Ovary (tissue), 9 donors: ENCODE results near the gene S100A6. TPM values are rescaled to one million over a fixed set of nuclear protein-coding genes. Genes with fewer than 3 reads are reported as not detected.

Experiments
- DNase-seq, 5 donors: peaks; one replicate each; pipeline ENCODE4 v3.0.0-alpha.2; 2019 to 2020
- H3K27ac ChIP-seq, 2 donors: fragments of 200-600 bp; one replicate each; pipeline versions ENCODE4 v1.5.1 to v1.8.0; 2019 to 2022
- H3K27me3 ChIP-seq: fragments of 200-600 bp; one replicate; pipeline ENCODE4 v1.8.0; 2022
- H3K36me3 ChIP-seq: fragments of 200-600 bp; sonication (generic); one replicate; pipeline ENCODE4 v1.5.1; 2019
- H3K4me1 ChIP-seq: one replicate; pipeline ENCODE4 v1.8.1; 2013; ENCODE audit warnings: mild to moderate bottlenecking, moderate library complexity; ENCODE audit not compliant: insufficient read depth
- H3K4me3 ChIP-seq: fragments of 200-600 bp; sonication (generic); one replicate; pipeline ENCODE4 v1.5.1; 2017
- H3K9me3 ChIP-seq, 2 donors: fragments of 200-600 bp in 1 of 2; sonication (generic) in 1 of 2; one replicate each; pipeline versions ENCODE4 v1.5.1 to v1.8.1; 2013 to 2019; ENCODE audit warnings: mild to moderate bottlenecking in 1 of 2, moderate library complexity in 1 of 2
- EP300 ChIP-seq: sonication (generic); formaldehyde crosslinking; IDR thresholded peaks from one replicate; pipeline ENCODE4 v1.6.1; 2017; ENCODE audit warnings: antibody characterized with exemption
- POLR2A ChIP-seq: fragments of 450-650 bp; IDR thresholded peaks from one replicate; pipeline ENCODE4 v1.6.1; 2017; ENCODE audit warnings: antibody characterized with exemption, mild to moderate bottlenecking, moderate library complexity
- WGBS, 3 donors: extraction: QIAGEN DNeasy Blood & Tissue Kit in 1 of 3; methylation state at CpG; one replicate each; pipeline versions ENCODE4 v1.1.5 to v1.1.7; 2013 to 2017; 5-methylcytosine and 5-hydroxymethylcytosine counted together
- intact Hi-C, 4 donors: fragments of 100-400 bp; cut with DNase I; formaldehyde crosslinking; loops; one replicate each; pipeline versions ENCODE4 v1.11.0 to v1.15.1; 2022 to 2023
- polyA plus RNA-seq, 2 donors: library from polyadenylated mRNA; stranded (reverse); fragments of 200-250 nt in 1 of 2; fragments of 350-450 nt in 1 of 2; fragmentation: Illumina TruSeq in 1 of 2; extraction: RNeasy Lipid Tissue Mini Kit (QIAGEN cat#74804) in 1 of 2; gene quantifications; one replicate each; pipeline ENCODE4 v1.2.3, GENCODE V29; 2013 to 2014
- total RNA-seq, 7 donors: library from RNA; depleted of rRNA in 2 of 7; stranded (reverse); fragments of >200 nt in 2 of 7; fragmentation: NEBNext Ultra II Directional in 3 of 7; extraction: Animal tissue kit (Norgen Biotek cat#: 25700) in 3 of 7; gene quantifications; one replicate each; pipeline versions ENCODE4 v1.1.0 to v1.2.4, GENCODE V29; 2016 to 2023
- TF ChIP-seq, protein P1 (sequence below), 3 donors: fragments of 450-650 bp in 2 of 3; fragments of 200-600 bp in 1 of 3; IDR thresholded peaks; one replicate each; pipeline versions ENCODE4 v1.5.1 to v1.8.0; 2016 to 2022; ENCODE audit warnings: antibody characterized with exemption in 3 of 3, mild to moderate bottlenecking in 1 of 3
- donor health status: DM: no; HTN: no; CAD: no; lungs with moderate emphysema.
- donor health status: DM: no; HTN: no; CAD: no.
- donor health status: Bipolar disorder and iron deficiency.
- donor health status: DM: yes; HTN: yes; CAD: no.
- donor health status: DM: no; HTN: no; CAD: no.
- donor health status: DM: yes; HTN: yes; CAD: no.

Gene S100A6
- total and polyA plus RNA-seq, 9 donors, result 170 to 764 (median 460) TPM

DNA sequence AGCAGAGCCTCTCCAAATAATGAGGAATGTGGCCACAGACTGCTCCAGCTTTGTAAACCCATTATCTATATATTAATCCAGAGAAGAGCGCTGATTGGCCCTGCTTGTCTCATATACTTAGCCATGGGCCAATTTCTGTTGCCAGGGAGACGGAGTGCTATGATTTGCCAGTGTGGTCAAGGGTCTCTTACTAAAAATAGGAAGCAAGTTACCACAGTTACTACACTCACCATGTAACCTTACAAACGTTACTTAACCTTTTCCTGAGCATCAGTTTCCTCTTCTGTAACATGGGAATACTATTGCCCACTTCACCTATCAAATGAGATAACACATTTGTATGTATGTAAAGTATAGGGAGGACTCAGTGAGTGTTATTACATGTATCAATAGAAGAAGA, 37.6 kb upstream of the S100A6 start:
- WGBS, 3 donors, result 68 to 83% (median 75%) methylated on average over 3 of the region's 3 CpGs
- intact Hi-C loops, result loop anchor here in 2 of 4 donors (10.0 kb wide), 2 partner anchors 51 to 201 kb away; partner anchors contain the start of genes S100A1 (in 1 of the 2), S100A13 (in 1 of the 2) and SLC27A3 (in 1 of the 2)
- peaks cover 2% of the 10 kb centered on the region for H3K4me1 ChIP-seq
- no peak for TF ChIP-seq EP300
- TF ChIP-seq, protein P1, sequence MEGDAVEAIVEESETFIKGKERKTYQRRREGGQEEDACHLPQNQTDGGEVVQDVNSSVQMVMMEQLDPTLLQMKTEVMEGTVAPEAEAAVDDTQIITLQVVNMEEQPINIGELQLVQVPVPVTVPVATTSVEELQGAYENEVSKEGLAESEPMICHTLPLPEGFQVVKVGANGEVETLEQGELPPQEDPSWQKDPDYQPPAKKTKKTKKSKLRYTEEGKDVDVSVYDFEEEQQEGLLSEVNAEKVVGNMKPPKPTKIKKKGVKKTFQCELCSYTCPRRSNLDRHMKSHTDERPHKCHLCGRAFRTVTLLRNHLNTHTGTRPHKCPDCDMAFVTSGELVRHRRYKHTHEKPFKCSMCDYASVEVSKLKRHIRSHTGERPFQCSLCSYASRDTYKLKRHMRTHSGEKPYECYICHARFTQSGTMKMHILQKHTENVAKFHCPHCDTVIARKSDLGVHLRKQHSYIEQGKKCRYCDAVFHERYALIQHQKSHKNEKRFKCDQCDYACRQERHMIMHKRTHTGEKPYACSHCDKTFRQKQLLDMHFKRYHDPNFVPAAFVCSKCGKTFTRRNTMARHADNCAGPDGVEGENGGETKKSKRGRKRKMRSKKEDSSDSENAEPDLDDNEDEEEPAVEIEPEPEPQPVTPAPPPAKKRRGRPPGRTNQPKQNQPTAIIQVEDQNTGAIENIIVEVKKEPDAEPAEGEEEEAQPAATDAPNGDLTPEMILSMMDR (IDR thresholded peaks at IDR 0.05), result no peak
- TF ChIP-seq POLR2A, result no peak
- DNase-seq, result no peak
- no peaks in the 10 kb centered on the region for H3K9me3 ChIP-seq
- no peaks in the 10 kb centered on the region for H3K36me3 ChIP-seq
- H3K27me3 ChIP-seq, result no peaks in the 10 kb centered on the region
- H3K4me3 ChIP-seq, result no peak overlapping the region
- H3K27ac ChIP-seq, result no peak overlapping the region

DNA sequence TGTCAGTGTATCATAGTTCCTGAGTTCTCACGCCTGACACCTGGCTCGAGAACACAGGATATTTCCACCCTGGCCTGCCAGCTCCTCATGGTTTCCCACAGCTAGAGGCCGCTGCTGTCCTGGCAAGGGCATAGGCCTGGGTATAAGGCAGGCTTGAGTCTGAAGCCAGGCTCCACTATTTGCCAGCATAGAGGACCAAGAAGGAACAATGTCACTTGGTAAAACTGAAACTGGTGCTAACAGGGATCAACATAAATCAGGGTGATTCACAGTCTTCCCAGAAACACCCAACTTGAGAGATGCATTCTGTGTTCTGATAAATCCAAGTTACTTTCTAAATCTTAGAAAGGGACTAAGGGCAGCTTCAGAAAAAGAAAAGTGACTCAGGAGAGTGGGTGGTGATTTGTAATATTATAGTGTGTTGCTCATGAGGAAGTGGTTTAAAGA, 36.8 kb upstream of the S100A6 start:
- Histone ChIP-seq H3K27me3 (no peaks in the 10 kb centered on the region), H3K9me3 (no peaks in the 10 kb centered on the region), H3K27ac (no peak overlapping the region), H3K36me3 (no peaks in the 10 kb centered on the region), H3K4me3 (no peak overlapping the region), H3K4me1 (peaks cover 1% of the 10 kb centered on the region)
- intact Hi-C loops, result loop anchor here in 2 of 4 donors (10.0 kb wide), 2 partner anchors 52 to 202 kb away; partner anchors contain the start of genes S100A1 (in 1 of the 2), S100A13 (in 1 of the 2) and SLC27A3 (in 1 of the 2)
- 4 to 6% (median 6%) methylated on average over 3 of the region's 3 CpGs for WGBS, 3 donors
- DNase-seq, result peak; percentile 79 to 87 (median 84)
- TF ChIP-seq POLR2A, result no peak
- TF ChIP-seq, protein P1 (IDR thresholded peaks at IDR 0.05), result peak; percentile 74 to 80 (median 76)

DNA sequence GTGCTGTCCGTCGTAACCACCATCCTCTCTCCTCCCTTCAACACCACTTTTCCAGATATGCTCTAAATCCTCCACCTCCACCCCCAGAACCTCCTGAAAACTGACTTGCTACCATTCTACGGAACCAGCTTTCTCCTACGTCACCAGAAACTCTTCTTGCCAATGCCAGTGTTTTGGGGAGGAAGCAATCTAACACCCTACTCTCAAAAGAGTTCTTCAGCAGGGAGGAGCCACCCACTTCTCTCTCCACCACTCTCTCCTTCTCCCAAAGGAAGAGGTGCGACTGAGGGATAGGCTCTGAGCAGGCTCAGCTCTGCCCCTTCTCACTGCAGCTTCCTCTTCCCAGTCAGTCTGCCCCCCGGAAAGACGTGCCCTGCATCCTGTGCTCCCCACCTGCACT, 35.9 kb upstream of the S100A6 start:
- H3K4me1 ChIP-seq, result peaks cover 4% of the 10 kb centered on the region
- TF ChIP-seq EP300 (no peak), POLR2A (no peak)
- TF ChIP-seq, protein P1 (IDR thresholded peaks at IDR 0.05), result no peak
- DNase-seq, result no peak
- no peaks in the 10 kb centered on the region for H3K36me3 ChIP-seq
- intact Hi-C loops, result loop anchor here in 2 of 4 donors (10.0 kb wide), 2 partner anchors 53 to 203 kb away; partner anchors contain the start of genes S100A1 (in 1 of the 2), S100A13 (in 1 of the 2) and SLC27A3 (in 1 of the 2)
- no peaks in the 10 kb centered on the region for H3K9me3 ChIP-seq
- WGBS, 3 donors, result 66 to 74% (median 69%) methylated on average over 7 of the region's 7 CpGs
- no peak overlapping the region for H3K27ac ChIP-seq
- H3K27me3 ChIP-seq, result no peaks in the 10 kb centered on the region
- no peak overlapping the region for H3K4me3 ChIP-seq

DNA sequence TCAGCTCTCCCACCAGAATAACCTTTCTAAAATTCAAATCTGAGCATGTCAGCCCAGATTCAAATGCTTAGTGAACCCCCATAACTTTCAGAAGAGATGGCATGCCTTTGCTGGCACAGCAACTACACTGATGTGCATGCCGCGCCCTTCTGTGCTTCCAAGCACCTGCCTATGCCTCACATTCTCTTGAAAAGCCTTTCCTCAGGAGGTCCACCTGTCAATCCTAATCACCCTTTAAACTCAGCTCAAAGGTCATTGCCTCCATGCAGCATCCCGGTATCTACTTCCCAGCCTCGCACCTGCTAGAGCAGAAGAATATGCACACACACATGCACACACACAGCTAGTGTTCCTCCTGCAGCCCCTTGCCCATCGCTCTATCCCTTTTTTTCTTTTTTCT, 35.1 kb upstream of the S100A6 start:
- TF ChIP-seq POLR2A (no peak), EP300 (no peak)
- TF ChIP-seq, protein P1 (IDR thresholded peaks at IDR 0.05), result no peak
- intact Hi-C loops, result loop anchor here in 2 of 4 donors (10.0 kb wide), 2 partner anchors 54 to 204 kb away; partner anchors contain the start of genes S100A1 (in 1 of the 2), S100A13 (in 1 of the 2) and SLC27A3 (in 1 of the 2)

More for the DNA sequence above, 35.1 kb upstream of the S100A6 start:
- WGBS, 3 donors, result 91 to 93% (median 92%) methylated on average over 5 of the region's 5 CpGs
- peaks cover 11% of the 10 kb centered on the region for H3K4me1 ChIP-seq
- no peaks in the 10 kb centered on the region for H3K27me3 ChIP-seq
- no peak for DNase-seq
- H3K4me3 ChIP-seq, result no peak overlapping the region
- no peaks in the 10 kb centered on the region for H3K36me3 ChIP-seq
- H3K27ac ChIP-seq, result no peak overlapping the region
- H3K9me3 ChIP-seq, result no peaks in the 10 kb centered on the region
